Pancreas (tissue), 10 donors: Measurements from ENCODE around the gene KDM4C. TPM values are rescaled to one million over a fixed set of nuclear protein-coding genes. Genes with fewer than 3 reads are reported as not detected.
A peak's percentile ranks its signal among the peaks of the same experiment; 100 is the strongest.

Experiments used
- ATAC-seq, 4 donors: fragments of 200-7000 bp; cut with Tn5 transposase; one replicate each; pipeline versions ENCODE4 v1.8.0 to v1.9.1; 2020; ENCODE audit warnings: mild to moderate bottlenecking in 4 of 4, moderate library complexity in 4 of 4
- DNase-seq, 6 donors: peaks; one replicate each; pipeline ENCODE4 v3.0.0-alpha.2; 2020
- FAIRE-seq: peaks from 2 replicates; lab custom pipeline; 2012; peaks lifted over from hg19 to GRCh38; lab: Jason Lieb, UNC
- H3K27ac ChIP-seq, 4 donors: fragments of 200-600 bp; sonication (generic); 1 replicate in 3 of 4; 2 replicates in 1 of 4; pipeline versions ENCODE4 v1.5.0 to v1.8.0; 2020
- H3K27me3 ChIP-seq, 4 donors: fragments of 200-600 bp; one replicate each; pipeline ENCODE4 v1.8.0; 2021
- H3K36me3 ChIP-seq, 3 donors: fragments of 200-600 bp; sonication (generic) in 1 of 3; one replicate each; pipeline versions ENCODE4 v1.5.0 to v1.8.0; 2020 to 2021
- H3K4me1 ChIP-seq, 3 donors: fragments of 200-600 bp; one replicate each; pipeline ENCODE4 v1.8.0; 2021
- H3K4me3 ChIP-seq, 4 donors: fragments of 200-600 bp; sonication (generic) in 2 of 4; one replicate each; pipeline versions ENCODE4 v1.5.0 to v1.8.0; 2020 to 2021
- H3K9me3 ChIP-seq, 4 donors: fragments of 200-600 bp; one replicate each; pipeline ENCODE4 v1.8.0; 2021
- WGBS, 2 donors: extraction: QIAGEN DNeasy Blood & Tissue Kit; methylation state at CpG; one replicate each; pipeline ENCODE4 v1.1.7; 2013; 5-methylcytosine and 5-hydroxymethylcytosine counted together
- intact Hi-C, 3 donors: fragments of 100-400 bp; cut with DNase I; formaldehyde crosslinking; loops; one replicate each; pipeline versions ENCODE4 v1.11.1 to v1.14.2; 2022
- polyA plus RNA-seq, 2 donors: library from polyadenylated mRNA; stranded (reverse); fragments of 200-250 nt; gene quantifications; one replicate each; pipeline ENCODE4 v1.2.3, GENCODE V29; 2013
- total RNA-seq, 6 donors: library from RNA; stranded (reverse); fragmentation: NEBNext Ultra II Directional in 4 of 6; extraction: Animal tissue kit (Norgen Biotek cat#: 25700) in 4 of 6; gene quantifications; one replicate each; pipeline versions ENCODE4 v1.2.1 to v1.2.4, GENCODE V29; 2021 to 2023
- TF ChIP-seq, protein P1 (sequence below), 4 donors: fragments of 200-600 bp; sonication (generic) in 3 of 4; IDR thresholded peaks; one replicate each; pipeline versions ENCODE4 v1.5.0 to v1.8.0; 2021; ENCODE audit warnings: antibody characterized with exemption in 4 of 4
- donor health status: healthy with polysubstance abuse.
- donor health status: DM: no; HTN: no; CAD: no; lungs with moderate emphysema.
- donor health status: DM: no; HTN: no; CAD: no.
- donor health status: control.
- donor health status: control.
- donor health status: Bipolar disorder and iron deficiency.
- donor health status: DM: yes; HTN: yes; CAD: no.
- donor health status: DM: no; HTN: no; CAD: no.
- donor health status: DM: no; HTN: no; CAD: no.
- donor health status: DM: yes; HTN: yes; CAD: no.

KDM4C gene
- total and polyA plus RNA-seq, 8 donors: 10.5 to 30.8 (median 19.7) TPM

DNA sequence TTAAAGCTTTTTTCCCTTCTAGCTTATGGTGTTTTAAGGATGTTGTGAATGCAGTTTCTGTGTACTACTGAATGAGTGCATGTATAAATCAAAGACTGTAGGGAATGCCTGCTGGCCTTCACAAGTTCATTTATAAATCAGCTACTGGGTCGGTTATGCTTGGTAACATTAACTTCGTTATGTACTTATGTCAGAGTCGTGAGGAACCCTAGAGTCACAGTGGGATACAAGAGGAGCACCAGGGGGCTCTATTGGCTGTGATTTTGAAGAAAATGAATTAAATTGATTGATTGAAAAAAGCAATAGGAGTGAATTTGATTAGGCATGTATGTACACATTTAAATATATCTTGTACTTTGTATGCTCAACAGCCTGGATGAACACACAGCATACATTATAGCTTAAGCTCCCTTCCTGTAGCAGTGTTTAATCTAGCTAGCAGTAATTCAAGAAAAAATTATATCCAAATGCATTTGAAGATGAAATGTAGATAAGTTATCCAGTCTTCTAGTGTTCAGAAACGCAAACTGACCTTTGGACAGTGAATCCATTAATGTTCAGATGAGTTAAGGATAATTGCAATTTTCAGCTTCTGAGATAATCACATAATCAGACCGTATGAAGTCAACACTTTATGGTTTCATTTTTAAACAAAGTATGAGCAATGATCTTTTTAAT, 204.2 kb downstream of the KDM4C start:
- H3K27ac ChIP-seq: no peak overlapping the region
- DNase-seq (no peak), ATAC-seq (peak in 1 of 4 donors; percentile 39), FAIRE-seq (no peak)
- no peak overlapping the region for H3K4me3 ChIP-seq
- peaks cover 1 to 2% (median 1%) of the 10 kb centered on the region in 3 donors for H3K4me1 ChIP-seq
- intact Hi-C loops: no loop called here
- no peaks in the 10 kb centered on the region for H3K9me3 ChIP-seq
- H3K36me3 ChIP-seq: no peaks in the 10 kb centered on the region
- no peaks in the 10 kb centered on the region for H3K27me3 ChIP-seq
- TF ChIP-seq, protein P1, sequence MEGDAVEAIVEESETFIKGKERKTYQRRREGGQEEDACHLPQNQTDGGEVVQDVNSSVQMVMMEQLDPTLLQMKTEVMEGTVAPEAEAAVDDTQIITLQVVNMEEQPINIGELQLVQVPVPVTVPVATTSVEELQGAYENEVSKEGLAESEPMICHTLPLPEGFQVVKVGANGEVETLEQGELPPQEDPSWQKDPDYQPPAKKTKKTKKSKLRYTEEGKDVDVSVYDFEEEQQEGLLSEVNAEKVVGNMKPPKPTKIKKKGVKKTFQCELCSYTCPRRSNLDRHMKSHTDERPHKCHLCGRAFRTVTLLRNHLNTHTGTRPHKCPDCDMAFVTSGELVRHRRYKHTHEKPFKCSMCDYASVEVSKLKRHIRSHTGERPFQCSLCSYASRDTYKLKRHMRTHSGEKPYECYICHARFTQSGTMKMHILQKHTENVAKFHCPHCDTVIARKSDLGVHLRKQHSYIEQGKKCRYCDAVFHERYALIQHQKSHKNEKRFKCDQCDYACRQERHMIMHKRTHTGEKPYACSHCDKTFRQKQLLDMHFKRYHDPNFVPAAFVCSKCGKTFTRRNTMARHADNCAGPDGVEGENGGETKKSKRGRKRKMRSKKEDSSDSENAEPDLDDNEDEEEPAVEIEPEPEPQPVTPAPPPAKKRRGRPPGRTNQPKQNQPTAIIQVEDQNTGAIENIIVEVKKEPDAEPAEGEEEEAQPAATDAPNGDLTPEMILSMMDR (IDR thresholded peaks at IDR 0.05): no peak
- 69 to 71% methylated on average over 5 of the region's 5 CpGs for WGBS, 2 donors

DNA sequence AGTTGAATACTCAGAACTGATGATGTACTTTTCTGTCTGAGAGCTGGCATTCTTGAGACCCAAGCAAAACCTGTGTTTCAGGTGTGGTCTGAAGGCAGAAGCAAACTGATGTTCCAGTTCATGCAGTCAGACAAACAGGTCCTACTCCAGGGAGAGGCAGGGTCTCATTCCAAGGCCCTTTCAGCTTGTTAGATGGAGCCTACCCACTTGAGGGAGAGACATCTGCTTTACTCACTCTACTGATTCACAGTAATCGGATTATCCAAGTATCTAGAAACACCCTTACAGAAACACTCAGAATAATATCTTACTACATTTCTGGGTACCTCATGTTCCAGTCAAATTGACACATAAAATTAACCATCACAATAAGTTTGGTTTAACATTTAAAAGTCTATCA, 207.8 kb downstream of the KDM4C start:
- H3K36me3 ChIP-seq: no peaks in the 10 kb centered on the region
- no peaks in the 10 kb centered on the region for H3K9me3 ChIP-seq
- no peak overlapping the region for H3K4me3 ChIP-seq
- no peaks in the 10 kb centered on the region for H3K4me1 ChIP-seq
- TF ChIP-seq, protein P1 (IDR thresholded peaks at IDR 0.05): no peak
- intact Hi-C loops: no loop called here
- H3K27me3 ChIP-seq: no peaks in the 10 kb centered on the region
- no peak overlapping the region for H3K27ac ChIP-seq
- no peak for DNase-seq
- no peak for FAIRE-seq
- no peak for ATAC-seq
- WGBS, 2 donors: 96 to 100% methylated on average over 1 of the region's 1 CpG

DNA sequence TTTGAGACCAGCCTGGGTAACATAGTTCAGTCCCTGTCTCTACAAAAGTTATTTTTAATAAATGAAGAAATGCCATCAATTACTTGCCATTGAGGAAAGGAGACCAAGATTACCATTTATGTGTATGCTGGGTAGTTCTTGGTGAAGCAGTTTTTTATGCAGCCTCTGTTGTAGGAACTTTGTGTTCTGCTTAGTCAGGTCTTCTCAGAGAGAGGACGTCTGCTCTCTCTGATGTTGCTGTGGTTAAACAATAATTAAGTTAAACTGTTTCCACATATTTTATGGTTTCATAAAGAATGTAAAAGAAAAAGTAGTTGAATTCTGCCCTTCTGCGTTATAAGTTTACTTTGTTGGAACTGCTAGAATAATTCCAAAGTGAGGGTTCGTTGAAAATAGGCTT, 210.5 kb downstream of the KDM4C start:
- intact Hi-C loops: no loop called here

DNA sequence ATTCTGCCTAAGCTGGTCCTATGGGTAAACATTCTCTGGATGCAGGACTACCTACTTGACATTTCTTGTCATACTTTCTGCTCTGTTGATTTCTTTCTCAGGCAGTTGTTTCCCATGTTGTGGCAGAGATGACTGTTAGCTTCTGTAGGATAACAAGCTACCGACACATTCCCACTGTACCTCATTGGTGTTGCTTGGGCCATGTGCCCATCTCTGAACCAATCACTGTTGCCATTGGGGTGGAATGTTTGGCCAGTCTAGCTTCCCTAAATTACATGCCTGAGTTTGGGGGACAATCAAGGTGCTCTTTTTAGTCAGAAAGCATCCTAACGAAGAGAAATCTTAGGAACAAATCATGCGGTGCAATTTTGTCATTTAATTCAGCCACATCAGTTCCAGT, 212.0 kb downstream of the KDM4C start:
- FAIRE-seq: no peak
- Histone ChIP-seq H3K9me3 (no peaks in the 10 kb centered on the region), H3K4me1 (peaks cover 11 to 13% (median 12%) of the 10 kb centered on the region in 3 donors), H3K27ac (no peak overlapping the region), H3K4me3 (no peak overlapping the region), H3K36me3 (no peaks in the 10 kb centered on the region), H3K27me3 (no peaks in the 10 kb centered on the region)
- TF ChIP-seq, protein P1 (IDR thresholded peaks at IDR 0.05): no peak
- WGBS, 2 donors: 96 to 98% methylated on average over 3 of the region's 3 CpGs
- no peak for ATAC-seq
- DNase-seq: no peak
- intact Hi-C loops: no loop called here

More for the DNA sequence above, 210.5 kb downstream of the KDM4C start:
- no peaks in the 10 kb centered on the region for H3K27me3 ChIP-seq
- no peaks in the 10 kb centered on the region for H3K9me3 ChIP-seq
- FAIRE-seq: no peak
- no peak overlapping the region for H3K27ac ChIP-seq
- no peak overlapping the region for H3K4me3 ChIP-seq
- DNase-seq: no peak
- TF ChIP-seq, protein P1 (IDR thresholded peaks at IDR 0.05): no peak
- peaks cover 10 to 11% (median 10%) of the 10 kb centered on the region in 3 donors for H3K4me1 ChIP-seq
- 55 to 60% methylated on average over 3 of the region's 3 CpGs for WGBS, 2 donors
- no peaks in the 10 kb centered on the region for H3K36me3 ChIP-seq
- no peak for ATAC-seq

DNA sequence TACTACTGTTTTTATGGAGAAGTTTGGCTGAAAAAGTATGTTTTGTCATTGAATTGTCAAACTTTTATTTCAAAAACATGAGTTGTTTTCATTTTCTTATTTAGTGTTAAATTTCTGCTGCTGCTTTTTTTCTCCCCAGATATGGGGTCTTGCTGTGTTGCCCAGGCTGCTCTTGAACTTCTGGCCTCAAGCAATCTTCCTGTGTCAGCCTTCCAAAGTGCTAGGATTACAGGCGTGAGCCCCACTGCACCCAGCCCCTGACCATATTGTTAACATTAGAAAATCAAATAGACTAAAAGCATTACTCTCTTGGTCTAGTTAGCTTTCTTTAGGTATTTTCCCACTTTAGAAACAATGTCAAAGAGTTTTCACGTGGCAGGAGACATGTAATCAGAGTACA, 215.3 kb downstream of the KDM4C start:
- H3K27me3 ChIP-seq: no peaks in the 10 kb centered on the region
- 71 to 86% methylated on average over 2 of the region's 2 CpGs for WGBS, 2 donors
- H3K27ac ChIP-seq: no peak overlapping the region
- peaks cover 11 to 22% (median 13%) of the 10 kb centered on the region in 3 donors for H3K4me1 ChIP-seq
- no peak overlapping the region for H3K4me3 ChIP-seq
- DNase-seq (no peak), FAIRE-seq (no peak), ATAC-seq (no peak)
- intact Hi-C loops: no loop called here
- H3K36me3 ChIP-seq: no peaks in the 10 kb centered on the region
- TF ChIP-seq, protein P1 (IDR thresholded peaks at IDR 0.05): no peak
- no peaks in the 10 kb centered on the region for H3K9me3 ChIP-seq
